Activated CD4-positive, alpha-beta memory T cell treated with anti-CD3 and anti-CD28 coated beads for 36 hours (primary cell): Measurements from ENCODE around the gene COPG1. TPM values are rescaled to one million over a fixed set of nuclear protein-coding genes. Genes with fewer than 3 reads are reported as not detected.

Experiments used
- CTCF ChIA-PET: fragments of 350-600 bp; sonication (Branson Sonifier 250); formaldehyde crosslinking; loops from one replicate; lab custom pipeline; 2021; ENCODE audit warnings: antibody characterized with exemption, inconsistent platforms; lab: Charles Lee
- POLR2A ChIA-PET: fragments of 350-600 bp; sonication (Branson Sonifier 250); formaldehyde crosslinking; loops from one replicate; lab custom pipeline; 2021; ENCODE audit warnings: antibody characterized with exemption; lab: Charles Lee
- DNase-seq: peaks from one replicate; pipeline ENCODE4 v3.0.0-alpha.2; 2020
- H3K27ac Mint-ChIP-seq: one replicate; pipeline ENCODE4 v1.8.0; 2021; ENCODE audit warnings: mixed read lengths
- H3K27me3 Mint-ChIP-seq: one replicate; pipeline ENCODE4 v1.8.0; 2021; ENCODE audit warnings: mixed read lengths
- H3K36me3 Mint-ChIP-seq: one replicate; pipeline ENCODE4 v1.8.0; 2021; ENCODE audit warnings: mixed read lengths
- H3K4me1 Mint-ChIP-seq: one replicate; pipeline ENCODE4 v1.8.0; 2021; ENCODE audit warnings: low read depth, mixed read lengths
- H3K4me3 Mint-ChIP-seq: one replicate; pipeline ENCODE4 v1.8.0; 2021; ENCODE audit warnings: mild to moderate bottlenecking, mixed read lengths
- H3K9me3 Mint-ChIP-seq: one replicate; pipeline ENCODE4 v1.8.0; 2021; ENCODE audit warnings: mixed read lengths
- intact Hi-C: fragments of 100-400 bp; cut with micrococcal nuclease; formaldehyde crosslinking; loops from one replicate; pipeline ENCODE4 v1.15.1; 2023
- total RNA-seq, 2 experiments: library from RNA; stranded (reverse); gene quantifications; one replicate each; pipeline ENCODE4 v1.2.3, GENCODE V29; 2021

Gene COPG1
- total RNA-seq, 2 experiments from 2014 or later = 154 to 162 TPM

DNA sequence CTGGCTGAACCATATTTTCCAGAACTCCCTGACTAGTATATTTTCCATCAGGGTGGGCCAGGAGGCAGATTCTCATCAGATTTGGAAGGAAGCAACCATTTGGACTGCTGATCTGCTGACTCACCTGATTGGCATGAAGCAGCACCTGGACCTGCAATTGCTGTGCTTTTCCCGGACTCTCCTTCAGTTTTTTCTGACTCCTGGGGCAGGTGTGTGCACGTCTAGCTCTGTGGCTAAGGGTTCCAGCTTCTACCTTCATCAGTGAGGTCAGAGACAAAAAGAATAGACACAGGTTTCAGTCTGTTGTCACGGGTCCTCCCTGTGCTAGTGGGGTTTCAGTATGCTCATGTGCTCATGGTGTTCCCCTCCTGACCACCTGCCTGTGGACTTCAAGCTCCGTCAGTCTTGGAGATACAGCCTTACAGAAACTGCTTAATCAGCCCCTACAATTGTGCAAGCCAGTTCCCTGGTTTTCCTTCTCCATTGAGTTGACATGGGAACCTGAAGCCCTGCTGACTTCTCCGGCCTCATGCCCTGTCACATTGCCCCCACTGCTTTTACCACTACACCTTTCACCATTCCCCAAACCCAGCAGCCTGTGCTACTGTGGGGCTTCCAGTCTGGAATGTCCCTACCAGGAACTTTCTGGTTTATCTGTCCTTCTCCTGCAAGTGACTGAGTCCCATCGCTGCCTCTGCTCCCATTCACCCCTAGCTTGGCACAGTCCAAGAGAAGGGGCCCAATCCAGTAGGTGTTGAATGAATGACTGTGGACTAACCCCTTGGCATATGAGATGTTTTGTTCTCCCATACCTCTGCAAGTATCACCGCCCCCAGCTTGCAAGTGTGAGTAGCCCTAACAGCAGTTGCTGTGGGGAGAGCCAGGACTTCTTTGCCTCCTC is 61.0 kb downstream of the COPG1 start:
- Mint-ChIP-seq H3K4me3 (no peak overlapping the region), H3K36me3 (peaks cover 8% of the 10 kb centered on the region), H3K9me3 (no peaks in the 10 kb centered on the region), H3K4me1 (peaks cover 48% of the 10 kb centered on the region), H3K27ac (no peak overlapping the region), H3K27me3 (no peaks in the 10 kb centered on the region)
- ChIA-PET POLR2A (interaction anchor here (1.1 kb wide), 1 partner anchor 61 kb away, joined by 3 read pairs; the partner anchor contains the start of gene COPG1), CTCF (interaction anchor here (0.6 to 1.5 kb wide), 3 partner anchors 27 to 340 kb away, joined by 3 to 4 read pairs (median 3); no protein-coding TSS in a partner anchor)
- intact Hi-C loops = no loop called here
- DNase-seq = no peak

DNA sequence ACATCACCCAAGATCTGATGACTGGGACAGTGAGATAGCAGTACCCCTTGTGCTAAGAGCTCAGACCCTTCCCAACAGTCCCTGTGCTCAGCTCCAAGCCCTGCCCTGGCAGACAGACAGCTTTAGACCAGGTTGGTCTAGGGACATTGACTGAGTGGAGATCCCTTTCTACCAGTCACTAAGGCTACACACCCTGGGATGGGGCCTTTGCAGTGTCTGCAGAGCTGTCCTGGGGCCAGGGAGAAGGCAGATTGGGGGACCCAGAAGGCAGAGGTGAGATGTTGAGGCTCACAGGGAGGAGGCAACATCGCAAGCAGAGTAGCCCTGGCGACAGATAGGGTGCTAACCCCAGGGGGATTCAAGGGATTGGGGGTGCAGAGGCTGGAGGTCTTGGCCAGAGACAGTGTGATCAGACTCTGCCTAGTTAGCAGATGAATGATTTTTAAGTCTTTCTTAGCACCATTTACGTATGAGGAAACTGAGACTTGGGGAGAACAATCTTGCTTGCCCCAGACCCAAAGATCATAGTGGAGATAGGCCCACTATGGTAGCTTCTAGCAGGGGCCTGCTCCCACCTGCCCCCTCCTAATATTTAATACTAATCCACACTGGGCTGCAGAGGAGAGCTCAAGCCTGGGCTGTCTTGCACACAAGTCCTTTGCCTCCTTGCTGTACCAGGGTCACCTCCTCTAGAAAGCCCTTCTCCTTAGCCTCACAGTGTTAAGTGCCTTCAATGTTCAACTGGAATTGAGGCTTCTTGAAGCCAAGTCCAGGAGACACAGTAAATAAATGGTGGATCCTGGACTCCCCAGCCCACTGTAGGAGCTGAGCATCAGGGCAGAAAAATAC is 61.9 kb downstream of the COPG1 start:
- no peak overlapping the region for H3K4me3 Mint-ChIP-seq
- POLR2A ChIA-PET = interaction anchor here (0.7 to 2.6 kb wide), 3 partner anchors 19 to 62 kb away, joined by 3 to 13 read pairs (median 3); partner anchors contain the start of genes COPG1 and HMCES

GRCh38 chr3:129312021-129312639 is 62.7 kb downstream of the COPG1 start:
- peak; percentile 29 for DNase-seq
- Mint-ChIP-seq H3K4me3 (no peak overlapping the region), H3K27ac (peak overlapping the region; percentile 29), H3K27me3 (no peaks in the 10 kb centered on the region), H3K9me3 (no peaks in the 10 kb centered on the region), H3K4me1 (peaks cover 33% of the 10 kb centered on the region), H3K36me3 (peaks cover 8% of the 10 kb centered on the region)
- CTCF ChIA-PET = no interaction called here
- intact Hi-C loops = no loop called here
- POLR2A ChIA-PET = interaction anchor here (0.7 to 2.6 kb wide), 3 partner anchors 18 to 60 kb away, joined by 3 to 13 read pairs (median 3); partner anchors contain the start of gene HMCES

More for the DNA sequence above, 61.9 kb downstream of the COPG1 start:
- Mint-ChIP-seq H3K27me3 (no peaks in the 10 kb centered on the region), H3K36me3 (peaks cover 8% of the 10 kb centered on the region), H3K4me1 (peaks cover 38% of the 10 kb centered on the region), H3K27ac (peak overlapping the region; percentile 29), H3K9me3 (no peaks in the 10 kb centered on the region)
- CTCF ChIA-PET = interaction anchor here (0.6 to 1.5 kb wide), 4 partner anchors 28 to 340 kb away, joined by 3 to 4 read pairs (median 3); no protein-coding TSS in a partner anchor
- DNase-seq = no peak
- intact Hi-C loops = no loop called here

GRCh38 chr3:129312671-129313414 is 63.4 kb downstream of the COPG1 start:
- DNase-seq = no peak
- Mint-ChIP-seq H3K27me3 (no peaks in the 10 kb centered on the region), H3K4me1 (peaks cover 33% of the 10 kb centered on the region), H3K27ac (peak overlapping the region; percentile 3), H3K9me3 (no peaks in the 10 kb centered on the region), H3K36me3 (peaks cover 8% of the 10 kb centered on the region), H3K4me3 (no peak overlapping the region)
- intact Hi-C loops = no loop called here
- ChIA-PET CTCF (interaction anchor here (0.9 kb wide), 1 partner anchor 343 kb away, joined by 3 read pairs; no protein-coding TSS in a partner anchor), POLR2A (interaction anchor here (0.6 to 2.6 kb wide), 5 partner anchors 34 to 286 kb away, joined by 3 to 13 read pairs (median 3); partner anchors contain the start of gene HMCES)

- Mint-ChIP-seq H3K9me3 (no peaks in the 10 kb centered on the region), H3K36me3 (peaks cover 8% of the 10 kb centered on the region), H3K4me3 (no peak overlapping the region), H3K27ac (peak overlapping the region; percentile 64), H3K4me1 (peaks cover 33% of the 10 kb centered on the region), H3K27me3 (no peaks in the 10 kb centered on the region)
- DNase-seq = no peak
- POLR2A ChIA-PET = interaction anchor here (0.6 to 3.9 kb wide), 6 partner anchors 30 to 287 kb away, joined by 3 to 26 read pairs (median 4); partner anchors contain the start of gene HMCES
- intact Hi-C loops = no loop called here
- CTCF ChIA-PET = interaction anchor here (0.9 kb wide), 1 partner anchor 343 kb away, joined by 3 read pairs; no protein-coding TSS in a partner anchor
Observed at GRCh38 chr3:129313415-129313664, 63.9 kb downstream of the COPG1 start.

GRCh38 chr3:129313665-129314385 is 64.4 kb downstream of the COPG1 start:
- ChIA-PET CTCF (no interaction called here), POLR2A (interaction anchor here (1.1 to 3.9 kb wide), 5 partner anchors 30 to 287 kb away, joined by 3 to 26 read pairs (median 3); partner anchors contain the start of gene HMCES)
- H3K27ac Mint-ChIP-seq = peak overlapping the region; percentile 64
- DNase-seq = peak; percentile 24
- no peaks in the 10 kb centered on the region for H3K27me3 Mint-ChIP-seq
- peaks cover 8% of the 10 kb centered on the region for H3K36me3 Mint-ChIP-seq
- intact Hi-C loops = loop anchor here (2.0 kb wide), 1 partner anchor 65 kb away; the partner anchor contains the start of gene COPG1
- no peaks in the 10 kb centered on the region for H3K9me3 Mint-ChIP-seq
- H3K4me3 Mint-ChIP-seq = peak overlapping the region; percentile 93
- H3K4me1 Mint-ChIP-seq = peaks cover 28% of the 10 kb centered on the region

GRCh38 chr3:129314386-129315222 is 65.2 kb downstream of the COPG1 start:
- Mint-ChIP-seq H3K27me3 (no peaks in the 10 kb centered on the region), H3K36me3 (peaks cover 8% of the 10 kb centered on the region), H3K4me1 (peaks cover 26% of the 10 kb centered on the region), H3K27ac (peak overlapping the region; percentile 83), H3K4me3 (peak overlapping the region; percentile 93), H3K9me3 (no peaks in the 10 kb centered on the region)
- intact Hi-C loops = loop anchor here (2.0 kb wide), 1 partner anchor 66 kb away; the partner anchor contains the start of gene COPG1
- CTCF ChIA-PET = interaction anchor here (1.6 to 2.4 kb wide), 3 partner anchors 10 to 344 kb away, joined by 3 to 27 read pairs (median 11); no protein-coding TSS in a partner anchor
- POLR2A ChIA-PET = interaction anchor here (1.0 to 3.9 kb wide), 8 partner anchors 13 to 288 kb away, joined by 3 to 26 read pairs (median 11); partner anchors contain the start of genes COPG1 and RAB43
- DNase-seq = peak; percentile 84

- ChIA-PET POLR2A (interaction anchor here (0.7 to 3.9 kb wide), 21 partner anchors 8 to 519 kb away, joined by 3 to 26 read pairs (median 6); partner anchors contain the start of genes COPG1, HMCES, IFT122 and MBD4), CTCF (interaction anchor here (0.7 to 2.4 kb wide), 21 partner anchors 8 to 345 kb away, joined by 3 to 27 read pairs (median 5); partner anchors contain the start of genes IFT122 and MBD4)
Observed at GRCh38 chr3:129315223-129315997, 66.0 kb downstream of the COPG1 start.

DNA sequence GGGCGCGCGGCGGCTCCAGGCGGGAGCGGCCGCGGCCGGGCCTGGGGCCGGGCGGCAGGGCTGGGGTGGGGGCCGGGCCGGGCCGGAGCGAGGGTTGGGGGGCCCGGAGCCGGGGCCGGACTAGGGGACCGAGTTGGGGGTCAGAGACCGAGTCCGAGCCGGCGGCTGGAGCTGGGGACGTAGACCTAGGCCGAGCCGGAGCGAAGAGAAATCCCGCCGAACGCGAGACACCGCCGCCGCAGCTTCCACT is 66.5 kb downstream of the COPG1 start:
- peak overlapping the region; percentile 93 for H3K4me3 Mint-ChIP-seq
- H3K27ac Mint-ChIP-seq = peak overlapping the region; percentile 89
- peaks cover 26% of the 10 kb centered on the region for H3K4me1 Mint-ChIP-seq
- no peak for DNase-seq
- ChIA-PET CTCF (interaction anchor here (0.7 to 2.4 kb wide), 21 partner anchors 8 to 346 kb away, joined by 3 to 27 read pairs (median 5); partner anchors contain the start of genes IFT122 and MBD4), POLR2A (interaction anchor here (0.7 to 3.9 kb wide), 22 partner anchors 9 to 520 kb away, joined by 3 to 26 read pairs (median 6); partner anchors contain the start of genes COPG1, HMCES, IFT122 and MBD4)
- no peaks in the 10 kb centered on the region for H3K27me3 Mint-ChIP-seq
- H3K9me3 Mint-ChIP-seq = no peaks in the 10 kb centered on the region
- intact Hi-C loops = loop anchor here (1.0 to 2.0 kb wide), 4 partner anchors 34 to 125 kb away; partner anchors contain the start of genes COPG1 and HMCES
- peaks cover 8% of the 10 kb centered on the region for H3K36me3 Mint-ChIP-seq

More at GRCh38 chr3:129315223-129315997, 66.0 kb downstream of the COPG1 start:
- Mint-ChIP-seq H3K4me3 (peak overlapping the region; percentile 93), H3K27ac (peak overlapping the region; percentile 89), H3K36me3 (peaks cover 8% of the 10 kb centered on the region), H3K27me3 (no peaks in the 10 kb centered on the region), H3K9me3 (no peaks in the 10 kb centered on the region), H3K4me1 (peaks cover 26% of the 10 kb centered on the region)
- intact Hi-C loops = loop anchor here (2.0 kb wide), 1 partner anchor 67 kb away; the partner anchor contains the start of gene COPG1
- DNase-seq = peak; percentile 48
